Uterus (tissue), 2 donors: Measurements from ENCODE around the gene DYRK3.

Experiments used
- CTCF ChIP-seq, 4 experiments: fragments of 200-600 bp in 2 of 4; fragments of 450-650 bp in 2 of 4; sonication (generic) in 2 of 4; IDR thresholded peaks; one replicate each; pipeline ENCODE4 v1.5.1; 2016 to 2019; ENCODE audit warnings: antibody characterized with exemption in 4 of 4, mild to moderate bottlenecking in 2 of 4, moderate library complexity in 1 of 4
- POLR2A ChIP-seq, 2 donors: fragments of 450-650 bp; IDR thresholded peaks; one replicate each; pipeline ENCODE4 v1.6.1; 2016; ENCODE audit warnings: antibody characterized with exemption in 2 of 2, mild to moderate bottlenecking in 1 of 2, moderate library complexity in 1 of 2

GRCh38 chr1:206690516-206690915 lies 55.2 kb downstream of the DYRK3 start:
- no peak for TF ChIP-seq CTCF (IDR thresholded peaks at IDR 0.05)
- no peak for TF ChIP-seq POLR2A (IDR thresholded peaks at IDR 0.05)
